Uterus (tissue), 4 donors: Measurements from ENCODE around the gene GPR137. TPM values are rescaled to one million over a fixed set of nuclear protein-coding genes. Genes with fewer than 3 reads are reported as not detected.

Experiments used
- DNase-seq, 2 donors: peaks; one replicate each; pipeline ENCODE4 v3.0.0-alpha.2; 2019 to 2020
- H3K27ac ChIP-seq, 2 donors: fragments of 200-600 bp; sonication (generic); 1 replicate in 1 of 2; 2 replicates in 1 of 2; pipeline ENCODE4 v1.5.1; 2016 to 2018
- H3K27me3 ChIP-seq, 2 donors: fragments of 200-600 bp; sonication (generic); one replicate each; pipeline ENCODE4 v1.5.1; 2018 to 2019; ENCODE audit warnings: control low read depth in 1 of 2
- H3K36me3 ChIP-seq, 2 donors: fragments of 200-600 bp; sonication (generic); one replicate each; pipeline ENCODE4 v1.5.1; 2019; ENCODE audit warnings: control low read depth in 1 of 2
- H3K4me1 ChIP-seq, 2 donors: fragments of 200-600 bp; sonication (generic); one replicate each; pipeline ENCODE4 v1.5.1; 2018 to 2019; ENCODE audit warnings: control low read depth in 1 of 2
- H3K4me3 ChIP-seq, 2 donors: fragments of 200-600 bp; sonication (generic); 1 replicate in 1 of 2; 2 replicates in 1 of 2; pipeline ENCODE4 v1.5.1; 2018 to 2019; ENCODE audit warnings: mild to moderate bottlenecking in 1 of 2
- H3K9me3 ChIP-seq, 2 donors: fragments of 200-600 bp; sonication (generic); one replicate each; pipeline ENCODE4 v1.5.1; 2019; ENCODE audit warnings: control low read depth in 1 of 2
- POLR2A ChIP-seq, 2 donors: fragments of 450-650 bp; IDR thresholded peaks; one replicate each; pipeline ENCODE4 v1.6.1; 2016; ENCODE audit warnings: antibody characterized with exemption in 2 of 2, mild to moderate bottlenecking in 1 of 2, moderate library complexity in 1 of 2
- intact Hi-C: fragments of 100-400 bp; cut with DNase I; formaldehyde crosslinking; loops from one replicate; pipeline ENCODE4 v1.15.1; 2023; ENCODE audit warnings: low total_unique reads
- total RNA-seq, 4 donors: library from RNA; depleted of rRNA in 3 of 4; stranded (reverse); fragments of >200 nt in 3 of 4; gene quantifications; one replicate each; pipeline versions ENCODE4 v1.1.0 to v1.2.4, GENCODE V29; 2014 to 2023
- TF ChIP-seq, protein P1 (sequence below), 4 experiments: fragments of 200-600 bp in 2 of 4; fragments of 450-650 bp in 2 of 4; sonication (generic) in 2 of 4; IDR thresholded peaks; one replicate each; pipeline ENCODE4 v1.5.1; 2016 to 2019; ENCODE audit warnings: antibody characterized with exemption in 4 of 4, mild to moderate bottlenecking in 2 of 4, moderate library complexity in 1 of 4
- donor health status: DM: yes; HTN: yes; CAD: no.

GPR137 gene
- total RNA-seq, 4 donors from 2014 or later, result 0.51 to 32.3 (median 10.6) TPM

- DNase-seq, result no peak
- TF ChIP-seq, protein P1, sequence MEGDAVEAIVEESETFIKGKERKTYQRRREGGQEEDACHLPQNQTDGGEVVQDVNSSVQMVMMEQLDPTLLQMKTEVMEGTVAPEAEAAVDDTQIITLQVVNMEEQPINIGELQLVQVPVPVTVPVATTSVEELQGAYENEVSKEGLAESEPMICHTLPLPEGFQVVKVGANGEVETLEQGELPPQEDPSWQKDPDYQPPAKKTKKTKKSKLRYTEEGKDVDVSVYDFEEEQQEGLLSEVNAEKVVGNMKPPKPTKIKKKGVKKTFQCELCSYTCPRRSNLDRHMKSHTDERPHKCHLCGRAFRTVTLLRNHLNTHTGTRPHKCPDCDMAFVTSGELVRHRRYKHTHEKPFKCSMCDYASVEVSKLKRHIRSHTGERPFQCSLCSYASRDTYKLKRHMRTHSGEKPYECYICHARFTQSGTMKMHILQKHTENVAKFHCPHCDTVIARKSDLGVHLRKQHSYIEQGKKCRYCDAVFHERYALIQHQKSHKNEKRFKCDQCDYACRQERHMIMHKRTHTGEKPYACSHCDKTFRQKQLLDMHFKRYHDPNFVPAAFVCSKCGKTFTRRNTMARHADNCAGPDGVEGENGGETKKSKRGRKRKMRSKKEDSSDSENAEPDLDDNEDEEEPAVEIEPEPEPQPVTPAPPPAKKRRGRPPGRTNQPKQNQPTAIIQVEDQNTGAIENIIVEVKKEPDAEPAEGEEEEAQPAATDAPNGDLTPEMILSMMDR (IDR thresholded peaks at IDR 0.05), result no peak
- TF ChIP-seq POLR2A (IDR thresholded peaks at IDR 0.05), result no peak
- Histone ChIP-seq H3K27me3 (no peaks in the 10 kb centered on the region), H3K9me3 (no peaks in the 10 kb centered on the region), H3K36me3 (no peaks in the 10 kb centered on the region), H3K27ac (no peak overlapping the region), H3K4me3 (no peak overlapping the region), H3K4me1 (peaks cover 6 to 21% of the 10 kb centered on the region in 2 donors)
- intact Hi-C loops, result no loop called here
Measured at GRCh38 chr11:64286801-64287159, 1.1 kb downstream of the GPR137 start.

DNA sequence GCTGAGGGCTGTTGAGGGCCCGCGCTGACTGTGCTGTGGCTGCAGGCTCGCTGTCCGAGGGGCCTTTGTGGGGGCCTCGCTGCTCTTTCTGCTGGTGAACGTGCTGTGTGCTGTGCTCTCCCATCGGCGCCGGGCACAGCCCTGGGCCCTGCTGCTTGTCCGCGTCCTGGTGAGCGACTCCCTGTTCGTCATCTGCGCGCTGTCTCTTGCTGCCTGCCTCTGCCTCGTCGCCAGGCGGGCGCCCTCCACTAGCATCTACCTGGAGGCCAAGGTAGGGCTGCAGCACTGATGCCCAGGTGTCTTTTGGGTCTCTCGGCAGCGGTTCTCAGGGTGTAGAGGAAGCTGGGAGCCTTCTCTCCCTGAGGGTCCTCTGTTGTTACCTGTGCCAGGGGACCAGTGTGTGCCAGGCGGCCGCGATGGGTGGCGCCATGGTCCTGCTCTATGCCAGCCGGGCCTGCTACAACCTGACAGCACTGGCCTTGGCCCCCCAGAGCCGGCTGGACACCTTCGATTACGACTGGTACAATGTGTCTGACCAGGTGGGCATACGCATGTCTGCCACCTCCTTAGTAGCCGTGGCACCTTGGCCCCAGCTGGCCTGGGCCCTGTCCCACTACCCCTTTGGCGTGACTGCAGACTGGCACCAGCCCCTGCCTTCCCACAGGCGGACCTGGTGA lies 2.2 kb downstream of the GPR137 start:
- no peaks in the 10 kb centered on the region for H3K36me3 ChIP-seq
- intact Hi-C loops, result no loop called here
- no peak overlapping the region for H3K27ac ChIP-seq
- DNase-seq, result no peak
- H3K9me3 ChIP-seq, result no peaks in the 10 kb centered on the region
- TF ChIP-seq, protein P1 (IDR thresholded peaks at IDR 0.05), result no peak
- no peak for TF ChIP-seq POLR2A (IDR thresholded peaks at IDR 0.05)
- no peak overlapping the region for H3K4me3 ChIP-seq
- H3K4me1 ChIP-seq, result peaks cover 6 to 29% of the 10 kb centered on the region in 2 donors
- peaks cover under 1 to 7% of the 10 kb centered on the region in 2 donors for H3K27me3 ChIP-seq

GRCh38 chr11:64288353-64288750 lies 2.7 kb downstream of the GPR137 start:
- Histone ChIP-seq H3K27me3 (peaks cover 5 to 8% of the 10 kb centered on the region in 2 donors), H3K4me3 (no peak overlapping the region), H3K4me1 (peaks cover 3 to 26% of the 10 kb centered on the region in 2 donors), H3K9me3 (no peaks in the 10 kb centered on the region), H3K36me3 (no peaks in the 10 kb centered on the region), H3K27ac (no peak overlapping the region)
- intact Hi-C loops, result no loop called here
- no peak for TF ChIP-seq POLR2A (IDR thresholded peaks at IDR 0.05)
- TF ChIP-seq, protein P1 (IDR thresholded peaks at IDR 0.05), result no peak
- no peak for DNase-seq

DNA sequence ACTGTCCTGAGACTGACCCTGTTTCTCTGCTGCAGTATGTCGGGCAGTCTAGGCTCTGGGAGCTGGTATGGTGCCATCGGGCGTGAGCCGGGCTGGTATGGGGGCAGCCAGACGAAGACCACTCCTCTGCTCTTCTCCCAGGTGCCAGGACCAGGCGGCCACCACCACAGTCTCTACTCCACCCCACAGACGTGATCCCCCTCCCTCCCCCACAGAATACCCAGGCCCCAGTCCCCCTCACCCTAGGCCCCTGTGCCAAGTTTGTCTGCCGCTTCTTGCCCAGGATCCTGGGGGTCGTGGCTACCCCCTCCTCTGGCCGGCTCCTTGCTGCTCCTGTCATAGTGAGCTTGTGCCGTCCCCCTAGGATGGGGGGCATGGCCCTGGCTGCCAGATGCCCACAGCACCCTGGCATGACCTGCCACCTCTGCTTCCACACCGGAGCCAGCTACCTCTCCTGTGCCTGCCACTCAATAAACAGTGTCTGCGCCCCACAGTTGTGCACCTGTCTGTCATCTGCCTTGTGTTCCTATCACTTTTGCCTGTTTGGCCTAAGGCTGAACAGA lies 3.4 kb downstream of the GPR137 start:
- Histone ChIP-seq H3K27me3 (peaks cover 5 to 8% of the 10 kb centered on the region in 2 donors), H3K4me3 (no peak overlapping the region), H3K36me3 (no peaks in the 10 kb centered on the region), H3K9me3 (no peaks in the 10 kb centered on the region), H3K27ac (no peak overlapping the region), H3K4me1 (peaks cover 0 to 22% of the 10 kb centered on the region in 2 donors)
- intact Hi-C loops, result no loop called here
- no peak for DNase-seq
- TF ChIP-seq, protein P1 (IDR thresholded peaks at IDR 0.05), result no peak
- no peak for TF ChIP-seq POLR2A (IDR thresholded peaks at IDR 0.05)
